Vagina (tissue), 2 donors: ENCODE results near the gene COL18A1.

ENCODE experiments used
- POLR2A ChIP-seq, 2 donors: fragments of 450-650 bp; IDR thresholded peaks; one replicate each; pipeline ENCODE4 v1.6.1; 2017; ENCODE audit warnings: antibody characterized with exemption in 2 of 2, mild to moderate bottlenecking in 2 of 2, moderate library complexity in 2 of 2
- POLR2AphosphoS5 ChIP-seq, 2 donors: sonication (generic); formaldehyde crosslinking; IDR thresholded peaks; one replicate each; pipeline ENCODE4 v1.9.0; 2017; ENCODE audit warnings: antibody characterized with exemption in 2 of 2, mild to moderate bottlenecking in 2 of 2, low read depth in 1 of 2; ENCODE audit not compliant: insufficient read depth in 1 of 2
- TF ChIP-seq, protein P1 (sequence below), 3 experiments: fragments of 450-650 bp in 2 of 3; fragments of 200-600 bp in 1 of 3; sonication (generic) in 1 of 3; IDR thresholded peaks; one replicate each; pipeline ENCODE4 v1.5.1; 2017 to 2019; ENCODE audit warnings: antibody characterized with exemption in 3 of 3, mild to moderate bottlenecking in 2 of 3, moderate library complexity in 2 of 3

DNA sequence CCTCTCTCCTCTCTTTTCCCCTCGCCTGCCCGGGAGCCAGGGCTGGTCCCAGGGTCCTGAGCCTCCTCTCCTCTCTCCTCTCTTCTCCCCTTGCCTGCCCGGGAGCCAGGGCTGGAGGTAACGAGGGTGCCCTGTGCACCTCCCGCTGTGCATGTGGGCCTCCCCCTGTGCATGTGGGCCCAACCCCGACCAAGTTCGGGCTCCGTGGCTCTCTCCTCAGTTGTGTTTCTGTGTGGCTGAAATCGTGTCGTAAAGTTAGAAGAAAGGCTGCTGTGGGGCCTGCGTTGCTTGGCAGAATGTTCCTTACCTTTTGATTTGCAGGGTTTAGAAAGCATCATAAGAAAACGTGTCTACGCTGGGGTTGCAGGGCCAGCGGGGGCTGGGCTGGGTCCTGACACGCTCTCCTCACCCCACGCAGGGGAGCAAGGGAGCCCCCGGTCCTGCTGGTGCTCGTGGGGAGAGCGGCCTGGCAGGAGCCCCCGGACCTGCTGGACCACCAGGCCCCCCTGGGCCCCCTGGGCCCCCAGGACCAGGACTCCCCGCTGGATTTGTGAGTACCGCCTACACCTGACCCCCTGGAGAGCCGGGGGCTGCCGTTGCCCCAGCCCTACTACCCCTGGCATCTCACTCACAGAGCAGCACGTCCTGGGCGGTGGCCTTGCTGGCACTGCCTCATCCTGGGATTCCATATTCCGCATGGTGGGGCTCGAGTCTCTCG, 81.6 kb downstream of the COL18A1 start:
- TF ChIP-seq, protein P1, sequence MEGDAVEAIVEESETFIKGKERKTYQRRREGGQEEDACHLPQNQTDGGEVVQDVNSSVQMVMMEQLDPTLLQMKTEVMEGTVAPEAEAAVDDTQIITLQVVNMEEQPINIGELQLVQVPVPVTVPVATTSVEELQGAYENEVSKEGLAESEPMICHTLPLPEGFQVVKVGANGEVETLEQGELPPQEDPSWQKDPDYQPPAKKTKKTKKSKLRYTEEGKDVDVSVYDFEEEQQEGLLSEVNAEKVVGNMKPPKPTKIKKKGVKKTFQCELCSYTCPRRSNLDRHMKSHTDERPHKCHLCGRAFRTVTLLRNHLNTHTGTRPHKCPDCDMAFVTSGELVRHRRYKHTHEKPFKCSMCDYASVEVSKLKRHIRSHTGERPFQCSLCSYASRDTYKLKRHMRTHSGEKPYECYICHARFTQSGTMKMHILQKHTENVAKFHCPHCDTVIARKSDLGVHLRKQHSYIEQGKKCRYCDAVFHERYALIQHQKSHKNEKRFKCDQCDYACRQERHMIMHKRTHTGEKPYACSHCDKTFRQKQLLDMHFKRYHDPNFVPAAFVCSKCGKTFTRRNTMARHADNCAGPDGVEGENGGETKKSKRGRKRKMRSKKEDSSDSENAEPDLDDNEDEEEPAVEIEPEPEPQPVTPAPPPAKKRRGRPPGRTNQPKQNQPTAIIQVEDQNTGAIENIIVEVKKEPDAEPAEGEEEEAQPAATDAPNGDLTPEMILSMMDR (IDR thresholded peaks at IDR 0.05): no peak
- TF ChIP-seq POLR2AphosphoS5 (IDR thresholded peaks at IDR 0.05; ENCODE audit: insufficient read depth in 1 of 2, low read depth in 1 of 2) (no peak), POLR2A (IDR thresholded peaks at IDR 0.05) (no peak)
